HG02870 (cell line): ENCODE measurements around the gene CGB5.
A peak's percentile ranks its signal among the peaks of the same experiment; 100 is the strongest.

Source experiments
- ATAC-seq: cut with Tn5 transposase; IDR thresholded peaks from one replicate; pipeline ENCODE4 v1.9.1; 2021; ENCODE audit warnings: mild to moderate bottlenecking, moderate library complexity; ENCODE audit not compliant: unreplicated experiment

Gene CGB5

GRCh38 chr19:49085020-49085867, 41.6 kb downstream of the CGB5 start, which contains the start of gene SNRNP70:
TSS of gene SNRNP70 (plus strand) at chr19:49085451. CDS start at chr19:49086415, 964 bp downstream.
- peak; percentile 81 for ATAC-seq

GRCh38 chr19:49085868-49086232, 42.2 kb downstream of the CGB5 start:
- ATAC-seq = no peak

GRCh38 chr19:49086296-49086695, 42.6 kb downstream of the CGB5 start:
- ATAC-seq = no peak

- no peak for ATAC-seq
These were observed 47.9 kb downstream of the CGB5 start for GRCh38 chr19:49091391-49092038.

GRCh38 chr19:49092686-49093085, 49.0 kb downstream of the CGB5 start:
- ATAC-seq = no peak
